Measurements from ENCODE around the gene RIOK1. TPM values are rescaled to one million over a fixed set of nuclear protein-coding genes. Genes with fewer than 3 reads are reported as not detected.

Gene RIOK1
- total and polyA plus RNA-seq, 2 of the 13 experiments (the other 11 are each of a cell fraction or from before 2014, with no cell fraction given), result 9.4 to 37.8 TPM

GRCh38 chr6:7426447-7427169 lies 37.0 kb downstream of the RIOK1 start:
- Histone ChIP-seq H4K20me1 (ENCODE audit: insufficient read depth, low read length) (no peaks in the 10 kb centered on the region), H3K4me1 (ENCODE audit: insufficient read depth, low read length) (peaks cover 34% of the 10 kb centered on the region), H3K9me3 (ENCODE audit: low read length) (no peaks in the 10 kb centered on the region), H3K27me3 (ENCODE audit: control insufficient read depth in 1 of 2, insufficient read depth in 2 of 2, low read length in 2 of 2) (no peaks in the 10 kb centered on the region), H3K27ac (ENCODE audit: extremely low read length, insufficient read depth, low read length) (peak overlapping the region; percentile 50), H2AFZ (ENCODE audit: low read length) (peak overlapping the region; percentile 15), H3K4me2 (ENCODE audit: low read depth, low read length) (peak overlapping the region; percentile 70), H3K9ac (ENCODE audit: insufficient read depth, low read depth, low read length) (peak overlapping the region; percentile 46), H3K36me3 (replicated peaks in 1 of 2; ENCODE audit: control insufficient read depth in 1 of 2, insufficient read depth in 2 of 2, low read length in 2 of 2) (no peaks in the 10 kb centered on the region), H3K4me3 (replicated peaks in 1 of 3; ENCODE audit: insufficient read depth in 1 of 3, low read depth in 2 of 3, low read length in 3 of 3) (peak overlapping the region; percentile 8 to 47 (median 37); a peak in 4 of 6 replicates), H3K79me2 (ENCODE audit: insufficient read depth, low read length) (no peaks in the 10 kb centered on the region)
- DNase-seq (ENCODE audit: low spot score), result peak; percentile 83
- ATAC-seq, result peak; percentile 66
- POLR2A ChIA-PET, result interaction anchor here (0.8 to 4.7 kb wide), 21 partner anchors 9 to 189 kb away, joined by 3 to 42 read pairs (median 7); partner anchors contain the start of genes CAGE1, DSP, RIOK1 and SNRNP48
- CTCF ChIA-PET (ENCODE audit: low intra/inter-chr PET ratio, low total read pairs), result interaction anchor here (1.3 kb wide), 1 partner anchor 189 kb away, joined by 5 read pairs; no protein-coding TSS in a partner anchor
- no TSS peak for BruUV-seq (replicated peaks)
- FAIRE-seq, result no peak
- in situ Hi-C loops (cut with HindIII; ENCODE audit: extremely low pct_ligation_motif_present, low pct_unique_long_range_greater_than_20kb), result no loop called here
- intact Hi-C loops (cut with micrococcal nuclease; ENCODE audit: unreplicated experiment), result no loop called here
- WGBS (ENCODE audit: low lambda C conversion rate), result 29% methylated on average over 16 of the region's 16 CpGs
- TF ChIP-seq GLMP (CRISPR knock-in tag; IDR thresholded peaks at IDR 0.05; ENCODE audit: borderline replicate concordance) (no peak), MAFG (CRISPR knock-in tag; IDR thresholded peaks at IDR 0.05) (no peak), JDP2 (CRISPR knock-in tag; IDR thresholded peaks at IDR 0.05; ENCODE audit: borderline replicate concordance) (no peak), MAFF (IDR thresholded peaks at IDR 0.05; ENCODE audit: low read depth, low read length) (peak; percentile 36), ZSCAN30 (CRISPR knock-in tag; IDR thresholded peaks at IDR 0.05) (no peak), ZBTB20 (CRISPR knock-in tag; IDR thresholded peaks at IDR 0.05; ENCODE audit: borderline replicate concordance, low read depth) (0 out of 2 replicates have a peak, but pooled peaks have one; percentile 51), ZFP62 (CRISPR knock-in tag; IDR thresholded peaks at IDR 0.05) (no peak), WIZ (CRISPR knock-in tag; IDR thresholded peaks at IDR 0.05) (no peak), MNT (IDR thresholded peaks at IDR 0.05) (no peak), TCF12 (IDR thresholded peaks at IDR 0.05) (no peak), TCF12 (CRISPR knock-in tag; IDR thresholded peaks at IDR 0.05) (no peak), CENPX (CRISPR knock-in tag; IDR thresholded peaks at IDR 0.05) (no peak), ZFP91 (CRISPR knock-in tag; IDR thresholded peaks at IDR 0.05; ENCODE audit: borderline replicate concordance) (no peak), ZNF501 (CRISPR knock-in tag; IDR thresholded peaks at IDR 0.05) (peak; percentile 76), CBX5 (CRISPR knock-in tag; IDR thresholded peaks at IDR 0.05; ENCODE audit: borderline replicate concordance) (no peak), FOXA3 (CRISPR knock-in tag; IDR thresholded peaks at IDR 0.05) (peak; percentile 55), FIP1L1 (IDR thresholded peaks at IDR 0.05; ENCODE audit: borderline replicate concordance, insufficient read depth, low read depth, low read length) (no peak), NFE2L2 (IDR thresholded peaks at IDR 0.05; ENCODE audit: low read length) (no peak), ZNF124 (CRISPR knock-in tag; IDR thresholded peaks at IDR 0.05) (no peak; the same call in 1 of the 2 replicates)

All from HepG2 (cell line).